K562 (cell line): ENCODE data around the gene HSPA1B. TPM values are rescaled to one million over a fixed set of nuclear protein-coding genes. Genes with fewer than 3 reads are reported as not detected.

ENCODE experiments used
- CBFA2T3 ChIP-seq: fragments of 450-650 bp; IDR thresholded peaks from 2 replicates; pipeline ENCODE4 v1.6.1; 2017
- CREM ChIP-seq: IDR thresholded peaks from 2 replicates; pipeline ENCODE4 v1.6.1; 2014; ENCODE audit warnings: antibody characterized with exemption, low read depth
- DMBX1 ChIP-seq: fragments of 250-450 bp; sonication (Bioruptor Pico); IDR thresholded peaks from 2 replicates; pipeline ENCODE4 v1.8.0; 2022; ENCODE audit warnings: inconsistent platforms, mild to moderate bottlenecking, moderate library complexity, borderline replicate concordance
- ETV1 ChIP-seq: fragments of 450-650 bp; conservative IDR thresholded peaks from 2 replicates; pipeline ENCODE4 v1.6.1; 2016; ENCODE audit warnings: missing genetic modification characterization, control low read depth, low read depth, missing compliant biosample characterization
- FOXK1 ChIP-seq: sonication (generic); formaldehyde crosslinking; IDR thresholded peaks from 2 replicates; pipeline ENCODE4 v1.8.0; 2022; ENCODE audit warnings: missing genetic modification reagents, mild to moderate bottlenecking, borderline replicate concordance
- GABPB1 ChIP-seq: sonication (generic); formaldehyde crosslinking; IDR thresholded peaks from 2 replicates; pipeline ENCODE4 v1.8.0; 2022; ENCODE audit warnings: mild to moderate bottlenecking, missing genetic modification reagents
- HES1 ChIP-seq: fragments of 450-650 bp; IDR thresholded peaks from 2 replicates; pipeline ENCODE4 v1.6.1; 2016; ENCODE audit warnings: low read depth, mild to moderate bottlenecking, moderate library complexity
- HNRNPUL1 ChIP-seq: fragments of 200-400 bp; formaldehyde crosslinking; IDR thresholded peaks from 2 replicates; pipeline ENCODE4 v1.6.1; 2017; ENCODE audit warnings: low read length
- HOXB6 ChIP-seq: fragments of 250-450 bp; sonication (Bioruptor Pico); IDR thresholded peaks from 2 replicates; pipeline ENCODE4 v1.5.1; 2022; ENCODE audit warnings: mild to moderate bottlenecking, borderline replicate concordance
- ILF3 ChIP-seq: fragments of 450-650 bp; IDR thresholded peaks from 2 replicates; pipeline ENCODE4 v1.6.1; 2018; ENCODE audit warnings: antibody characterized with exemption, mild to moderate bottlenecking, moderate library complexity, borderline replicate concordance
- JUND ChIP-seq, 2 experiments: IDR thresholded peaks; 2 replicates in 1 of 2; 3 replicates in 1 of 2; pipeline ENCODE4 v1.6.1; 2011; ENCODE audit warnings: borderline replicate concordance in 2 of 2, low read depth in 2 of 2, low read length in 2 of 2, improper control_type of control experiment in 1 of 2, missing biosample characterization in 1 of 2, missing genetic modification characterization in 1 of 2, missing genetic modification reagents in 1 of 2
- KAT2B ChIP-seq: IDR thresholded peaks from one replicate; pipeline ENCODE4 v1.6.1; 2012; ENCODE audit warnings: low read depth, mild to moderate bottlenecking, control low read depth, inconsistent platforms, low read length, moderate library complexity
- MED1 ChIP-seq: sonication (generic); formaldehyde crosslinking; IDR thresholded peaks from 2 replicates; pipeline ENCODE4 v1.8.1; 2023; ENCODE audit warnings: missing genetic modification reagents, borderline replicate concordance
- NFIC ChIP-seq: fragments of 450-650 bp; IDR thresholded peaks from 2 replicates; pipeline ENCODE4 v1.6.1; 2017; ENCODE audit warnings: mild to moderate bottlenecking, inconsistent platforms
- NFRKB ChIP-seq: fragments of 450-650 bp; IDR thresholded peaks from 2 replicates; pipeline ENCODE4 v1.6.1; 2016; ENCODE audit warnings: low read depth
- PHTF2 ChIP-seq: fragments of 250-450 bp; sonication (Bioruptor Pico); IDR thresholded peaks from 2 replicates; pipeline ENCODE4 v1.5.0; 2021; ENCODE audit warnings: mild to moderate bottlenecking
- PRMT5 ChIP-seq: sonication (generic); formaldehyde crosslinking; IDR thresholded peaks from 2 replicates; pipeline ENCODE4 v1.5.0; 2020; ENCODE audit warnings: missing genetic modification reagents
- RHOXF2B ChIP-seq: fragments of 250-450 bp; sonication (Bioruptor Pico); conservative IDR thresholded peaks from 2 replicates; pipeline ENCODE4 v1.5.1; 2021
- RUNX1 ChIP-seq: sonication (generic); IDR thresholded peaks from 2 replicates; pipeline ENCODE4 v1.6.1; 2016; ENCODE audit warnings: antibody characterized with exemption, low read depth
- SMARCA5 ChIP-seq: fragments of 450-650 bp; IDR thresholded peaks from 2 replicates; pipeline ENCODE4 v1.6.1; 2016
- ZBTB8A ChIP-seq: fragments of 450-650 bp; IDR thresholded peaks from 2 replicates; pipeline ENCODE4 v1.6.1; 2018; ENCODE audit warnings: mild to moderate bottlenecking, moderate library complexity; ENCODE audit not compliant: partially characterized antibody
- polyA plus RNA-seq, 8 experiments: library from polyadenylated mRNA; depleted of rRNA in 4 of 8; stranded (reverse) in 5 of 8; unstranded in 3 of 8; fragments of >200 nt; fragmentation: Nextera tagmentation in 2 of 8; fragmentation: Illumina TruSeq in 1 of 8; extraction: Ambion mirVana in 2 of 8; extraction: Trizol in 1 of 8; gene quantifications; 2 replicates each; pipeline versions ENCODE4 v1.2.1 to v1.2.3, GENCODE V29; 2011 to 2014; ENCODE audit warnings: inconsistent platforms in 1 of 8, missing spikeins in 1 of 8
- total RNA-seq, 7 experiments: library from RNA; depleted of rRNA in 6 of 7; stranded (reverse); fragments of >200 nt in 6 of 7; fragmentation: Illumina TruSeq in 2 of 7; extraction: Trizol in 2 of 7; gene quantifications; 2 replicates each; pipeline versions ENCODE4 v1.2.1 to v1.2.3, GENCODE V29; 2011 to 2021; ENCODE audit warnings: low replicate concordance in 1 of 7
- TF ChIP-seq, protein P1 (sequence below), 2 experiments: fragments of 200-800 bp in 1 of 2; sonication (Bioruptor generic) in 1 of 2; sonication (generic) in 1 of 2; formaldehyde crosslinking in 1 of 2; IDR thresholded peaks in 1 of 2; conservative IDR thresholded peaks in 1 of 2; 2 replicates each; pipeline versions ENCODE4 v1.5.0 to v1.6.1; 2016 to 2020; ENCODE audit warnings: missing compliant biosample characterization in 1 of 2, missing genetic modification characterization in 1 of 2, missing genetic modification reagents in 1 of 2
- TF ChIP-seq, protein P2 (sequence below): sonication (generic); IDR thresholded peaks from 2 replicates; pipeline ENCODE4 v1.6.1; 2016
- TF ChIP-seq, protein P3 (sequence below): sonication (generic); formaldehyde crosslinking; IDR thresholded peaks from 2 replicates; pipeline ENCODE4 v1.4.0; 2020; ENCODE audit warnings: mild to moderate bottlenecking, missing genetic modification reagents

Gene HSPA1B
- total and polyA plus RNA-seq, 9 of the 15 experiments (the other 6 are each of a cell fraction or from before 2014, with no cell fraction given): 0.27 to 227 (median 51.2) TPM

DNA sequence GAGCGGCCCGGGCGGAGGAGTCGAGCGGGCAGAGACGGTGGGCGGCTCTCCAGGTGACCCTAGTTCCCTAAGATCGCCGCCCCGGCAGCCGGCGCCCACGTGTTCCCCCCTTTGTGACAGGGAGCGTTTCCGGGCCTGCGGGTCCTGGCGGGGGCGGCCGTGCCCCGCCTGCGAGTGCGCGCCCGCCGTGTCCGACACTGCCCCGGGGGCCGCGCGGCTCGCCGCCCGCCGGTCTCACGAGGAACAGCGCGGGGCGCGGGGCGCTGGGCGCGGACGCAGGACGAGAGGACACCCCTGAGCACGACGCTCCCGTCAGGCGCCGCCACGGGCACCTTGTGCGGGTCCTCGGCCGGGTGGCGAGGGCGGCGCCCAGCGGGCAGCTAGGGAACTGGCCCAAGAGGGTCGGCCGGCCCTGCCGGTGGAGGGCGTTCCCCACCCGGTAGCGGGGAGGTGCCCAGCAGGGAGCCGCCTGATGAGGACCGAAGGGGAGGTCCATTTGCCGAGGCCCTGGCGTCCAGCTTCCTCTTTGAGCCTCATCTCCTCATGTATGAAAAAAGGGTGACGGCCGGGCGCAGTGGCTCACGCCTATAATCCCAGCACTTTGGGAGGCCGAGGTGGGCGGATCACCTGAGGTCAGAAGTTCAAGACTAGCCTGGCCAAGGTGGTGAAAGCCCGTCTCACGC, 31.8 kb upstream of the HSPA1B start, which contains the start of gene VARS1 (continued):
- no peak for TF ChIP-seq PHTF2 (CRISPR knock-in tag)
- peak; percentile 54; the same call in 1 of the 2 replicates for TF ChIP-seq HES1
- TF ChIP-seq RUNX1: peak; percentile 76
- 0 out of 2 replicates have a peak, but pooled peaks have one; percentile 22 for TF ChIP-seq CBFA2T3
- peak; percentile 65 for TF ChIP-seq ETV1 (tag)
- no peak for TF ChIP-seq HOXB6 (CRISPR knock-in tag)
- TF ChIP-seq NFIC: peak; percentile 79
- TF ChIP-seq, protein P1, sequence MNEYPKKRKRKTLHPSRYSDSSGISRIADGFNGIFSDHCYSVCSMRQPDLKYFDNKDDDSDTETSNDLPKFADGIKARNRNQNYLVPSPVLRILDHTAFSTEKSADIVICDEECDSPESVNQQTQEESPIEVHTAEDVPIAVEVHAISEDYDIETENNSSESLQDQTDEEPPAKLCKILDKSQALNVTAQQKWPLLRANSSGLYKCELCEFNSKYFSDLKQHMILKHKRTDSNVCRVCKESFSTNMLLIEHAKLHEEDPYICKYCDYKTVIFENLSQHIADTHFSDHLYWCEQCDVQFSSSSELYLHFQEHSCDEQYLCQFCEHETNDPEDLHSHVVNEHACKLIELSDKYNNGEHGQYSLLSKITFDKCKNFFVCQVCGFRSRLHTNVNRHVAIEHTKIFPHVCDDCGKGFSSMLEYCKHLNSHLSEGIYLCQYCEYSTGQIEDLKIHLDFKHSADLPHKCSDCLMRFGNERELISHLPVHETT (CRISPR knock-in tag; conservative IDR thresholded peaks at IDR 0.05 in 1 of 2, IDR thresholded peaks at IDR 0.05 in 1 of 2): peak in 1 of 2 experiments; percentile 100; a peak in 2 of 4 replicates
- no peak; the same call in 1 of the 2 replicates for TF ChIP-seq NFRKB
- TF ChIP-seq HNRNPUL1: no peak
- peak; percentile 79; the same call in 1 of the 2 replicates for TF ChIP-seq GABPB1 (CRISPR knock-in tag)
- no peak; the same call in 1 of the 2 replicates for TF ChIP-seq ILF3
- no peak for TF ChIP-seq FOXK1 (CRISPR knock-in tag)
- TF ChIP-seq, protein P2, sequence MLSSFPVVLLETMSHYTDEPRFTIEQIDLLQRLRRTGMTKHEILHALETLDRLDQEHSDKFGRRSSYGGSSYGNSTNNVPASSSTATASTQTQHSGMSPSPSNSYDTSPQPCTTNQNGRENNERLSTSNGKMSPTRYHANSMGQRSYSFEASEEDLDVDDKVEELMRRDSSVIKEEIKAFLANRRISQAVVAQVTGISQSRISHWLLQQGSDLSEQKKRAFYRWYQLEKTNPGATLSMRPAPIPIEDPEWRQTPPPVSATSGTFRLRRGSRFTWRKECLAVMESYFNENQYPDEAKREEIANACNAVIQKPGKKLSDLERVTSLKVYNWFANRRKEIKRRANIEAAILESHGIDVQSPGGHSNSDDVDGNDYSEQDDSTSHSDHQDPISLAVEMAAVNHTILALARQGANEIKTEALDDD: peak; percentile 55; the same call in 1 of the 2 replicates
- peak; percentile 83; the same call in 1 of the 2 replicates for TF ChIP-seq PRMT5 (CRISPR knock-in tag)
- no peak for TF ChIP-seq MED1 (CRISPR knock-in tag)
- TF ChIP-seq, protein P3, sequence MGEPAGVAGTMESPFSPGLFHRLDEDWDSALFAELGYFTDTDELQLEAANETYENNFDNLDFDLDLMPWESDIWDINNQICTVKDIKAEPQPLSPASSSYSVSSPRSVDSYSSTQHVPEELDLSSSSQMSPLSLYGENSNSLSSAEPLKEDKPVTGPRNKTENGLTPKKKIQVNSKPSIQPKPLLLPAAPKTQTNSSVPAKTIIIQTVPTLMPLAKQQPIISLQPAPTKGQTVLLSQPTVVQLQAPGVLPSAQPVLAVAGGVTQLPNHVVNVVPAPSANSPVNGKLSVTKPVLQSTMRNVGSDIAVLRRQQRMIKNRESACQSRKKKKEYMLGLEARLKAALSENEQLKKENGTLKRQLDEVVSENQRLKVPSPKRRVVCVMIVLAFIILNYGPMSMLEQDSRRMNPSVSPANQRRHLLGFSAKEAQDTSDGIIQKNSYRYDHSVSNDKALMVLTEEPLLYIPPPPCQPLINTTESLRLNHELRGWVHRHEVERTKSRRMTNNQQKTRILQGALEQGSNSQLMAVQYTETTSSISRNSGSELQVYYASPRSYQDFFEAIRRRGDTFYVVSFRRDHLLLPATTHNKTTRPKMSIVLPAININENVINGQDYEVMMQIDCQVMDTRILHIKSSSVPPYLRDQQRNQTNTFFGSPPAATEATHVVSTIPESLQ (CRISPR knock-in tag): no peak
- TF ChIP-seq ZBTB8A: no peak
- no peak for TF ChIP-seq SMARCA5
- peak; percentile 84 for TF ChIP-seq JUND (IDR thresholded peaks at IDR 0.05; ENCODE audit: borderline replicate concordance, low read depth, low read length)
- TF ChIP-seq JUND (tag; IDR thresholded peaks at IDR 0.05; ENCODE audit: borderline replicate concordance, low read depth, low read length): peak; percentile 61; the same call in 1 of the 3 replicates
- TF ChIP-seq KAT2B: peak; percentile 86
- TF ChIP-seq DMBX1 (CRISPR knock-in tag): peak; percentile 78; the same call in 1 of the 2 replicates
- TF ChIP-seq RHOXF2B: no peak
- TF ChIP-seq CREM: peak; percentile 70
